ENCODE results near the gene ZBTB40.

- TF ChIP-seq POLR2A (IDR thresholded peaks at IDR 0.05) = no peak
- TF ChIP-seq, protein P1, sequence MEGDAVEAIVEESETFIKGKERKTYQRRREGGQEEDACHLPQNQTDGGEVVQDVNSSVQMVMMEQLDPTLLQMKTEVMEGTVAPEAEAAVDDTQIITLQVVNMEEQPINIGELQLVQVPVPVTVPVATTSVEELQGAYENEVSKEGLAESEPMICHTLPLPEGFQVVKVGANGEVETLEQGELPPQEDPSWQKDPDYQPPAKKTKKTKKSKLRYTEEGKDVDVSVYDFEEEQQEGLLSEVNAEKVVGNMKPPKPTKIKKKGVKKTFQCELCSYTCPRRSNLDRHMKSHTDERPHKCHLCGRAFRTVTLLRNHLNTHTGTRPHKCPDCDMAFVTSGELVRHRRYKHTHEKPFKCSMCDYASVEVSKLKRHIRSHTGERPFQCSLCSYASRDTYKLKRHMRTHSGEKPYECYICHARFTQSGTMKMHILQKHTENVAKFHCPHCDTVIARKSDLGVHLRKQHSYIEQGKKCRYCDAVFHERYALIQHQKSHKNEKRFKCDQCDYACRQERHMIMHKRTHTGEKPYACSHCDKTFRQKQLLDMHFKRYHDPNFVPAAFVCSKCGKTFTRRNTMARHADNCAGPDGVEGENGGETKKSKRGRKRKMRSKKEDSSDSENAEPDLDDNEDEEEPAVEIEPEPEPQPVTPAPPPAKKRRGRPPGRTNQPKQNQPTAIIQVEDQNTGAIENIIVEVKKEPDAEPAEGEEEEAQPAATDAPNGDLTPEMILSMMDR (IDR thresholded peaks at IDR 0.05 in 8 of 11, conservative IDR thresholded peaks at IDR 0.05 in 3 of 11) = no peak
Observed at GRCh38 chr1:22563671-22564602, 112.3 kb downstream of the ZBTB40 start.

Measured in spleen (tissue), 7 donors.